WERI-Rb-1 (cell line): ENCODE results near the gene ELAC2.

Experiments
- DNase-seq: peaks from one replicate; pipeline ENCODE4 v3.0.0-alpha.2; 2020
- H3K27ac ChIP-seq: fragments of 250-450 bp; sonication (Bioruptor Pico); 2 replicates; pipeline ENCODE4 v1.5.1; 2020; ENCODE audit warnings: mild to moderate bottlenecking, moderate library complexity
- H3K27me3 ChIP-seq: fragments of 250-450 bp; sonication (Bioruptor Pico); 2 replicates; pipeline ENCODE4 v1.5.1; 2021; ENCODE audit warnings: mild to moderate bottlenecking, low read depth, moderate library complexity; ENCODE audit not compliant: insufficient read depth, severe bottlenecking
- H3K36me3 ChIP-seq: fragments of 250-450 bp; sonication (Bioruptor Pico); 2 replicates; pipeline ENCODE4 v1.5.1; 2020; ENCODE audit warnings: mild to moderate bottlenecking, moderate library complexity
- H3K4me3 ChIP-seq: 2 replicates; pipeline ENCODE4 v1.5.1; 2011; ENCODE audit warnings: low read depth, mild to moderate bottlenecking, control low read depth, low read length
- H3K9me3 ChIP-seq: fragments of 250-450 bp; sonication (Bioruptor Pico); 2 replicates; pipeline ENCODE4 v1.5.1; 2021; ENCODE audit warnings: mild to moderate bottlenecking, moderate library complexity; ENCODE audit not compliant: severe bottlenecking
- TF ChIP-seq, protein P1 (sequence below): IDR thresholded peaks from 2 replicates; pipeline ENCODE4 v1.5.1; 2011; ENCODE audit warnings: low read depth, mild to moderate bottlenecking, control low read depth, inconsistent platforms, low read length

Gene ELAC2

DNA sequence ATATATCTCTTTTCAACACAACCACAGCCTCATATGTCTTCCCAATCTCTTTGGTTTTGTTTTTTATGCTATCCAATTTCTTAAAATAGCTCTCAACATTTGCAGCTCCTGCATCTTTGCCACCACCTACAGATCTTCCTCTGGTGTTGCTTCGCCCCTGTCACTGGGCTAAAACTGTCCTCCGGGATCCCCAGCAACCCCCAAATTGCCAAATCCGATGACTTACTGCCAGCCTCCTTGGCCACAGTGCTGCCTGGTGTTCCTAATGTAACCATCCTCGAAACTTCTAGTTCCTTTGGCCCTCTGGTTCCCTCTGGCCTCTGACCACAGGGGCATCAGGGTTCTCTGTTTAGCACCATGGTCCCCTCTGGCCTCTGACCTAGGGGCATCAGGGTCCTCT is 70.8 kb downstream of the ELAC2 start:
- DNase-seq = no peak
- Histone ChIP-seq H3K27me3 (no peaks in the 10 kb centered on the region), H3K9me3 (no peaks in the 10 kb centered on the region), H3K27ac (no peak overlapping the region), H3K4me3 (no peak overlapping the region), H3K36me3 (peaks cover 6% of the 10 kb centered on the region; the same call in 1 of the 2 replicates)
- TF ChIP-seq, protein P1, sequence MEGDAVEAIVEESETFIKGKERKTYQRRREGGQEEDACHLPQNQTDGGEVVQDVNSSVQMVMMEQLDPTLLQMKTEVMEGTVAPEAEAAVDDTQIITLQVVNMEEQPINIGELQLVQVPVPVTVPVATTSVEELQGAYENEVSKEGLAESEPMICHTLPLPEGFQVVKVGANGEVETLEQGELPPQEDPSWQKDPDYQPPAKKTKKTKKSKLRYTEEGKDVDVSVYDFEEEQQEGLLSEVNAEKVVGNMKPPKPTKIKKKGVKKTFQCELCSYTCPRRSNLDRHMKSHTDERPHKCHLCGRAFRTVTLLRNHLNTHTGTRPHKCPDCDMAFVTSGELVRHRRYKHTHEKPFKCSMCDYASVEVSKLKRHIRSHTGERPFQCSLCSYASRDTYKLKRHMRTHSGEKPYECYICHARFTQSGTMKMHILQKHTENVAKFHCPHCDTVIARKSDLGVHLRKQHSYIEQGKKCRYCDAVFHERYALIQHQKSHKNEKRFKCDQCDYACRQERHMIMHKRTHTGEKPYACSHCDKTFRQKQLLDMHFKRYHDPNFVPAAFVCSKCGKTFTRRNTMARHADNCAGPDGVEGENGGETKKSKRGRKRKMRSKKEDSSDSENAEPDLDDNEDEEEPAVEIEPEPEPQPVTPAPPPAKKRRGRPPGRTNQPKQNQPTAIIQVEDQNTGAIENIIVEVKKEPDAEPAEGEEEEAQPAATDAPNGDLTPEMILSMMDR = no peak
